KG1 (cell line): ENCODE results near the gene SEMA3B.
A peak's percentile ranks its signal among the peaks of the same experiment; 100 is the strongest.
"Not testable (repeated sequence)": the region's sequence is repeated elsewhere in the genome, so short reads cannot be mapped to it uniquely, and the experiment has no call there.

ENCODE experiments used
- DNase-seq: peaks from one replicate; lab custom pipeline; 2025; lab: John Stamatoyannopoulos, UW

SEMA3B gene

GRCh38 chr3:50272911-50273688 is 4.2 kb downstream of the SEMA3B start:
- DNase-seq = peak; percentile 63

- no peak for DNase-seq
Measured at GRCh38 chr3:50273689-50274065, 4.7 kb downstream of the SEMA3B start.

- DNase-seq = peak; percentile 20
Measured at GRCh38 chr3:50274371-50275104, 5.6 kb downstream of the SEMA3B start.

DNA sequence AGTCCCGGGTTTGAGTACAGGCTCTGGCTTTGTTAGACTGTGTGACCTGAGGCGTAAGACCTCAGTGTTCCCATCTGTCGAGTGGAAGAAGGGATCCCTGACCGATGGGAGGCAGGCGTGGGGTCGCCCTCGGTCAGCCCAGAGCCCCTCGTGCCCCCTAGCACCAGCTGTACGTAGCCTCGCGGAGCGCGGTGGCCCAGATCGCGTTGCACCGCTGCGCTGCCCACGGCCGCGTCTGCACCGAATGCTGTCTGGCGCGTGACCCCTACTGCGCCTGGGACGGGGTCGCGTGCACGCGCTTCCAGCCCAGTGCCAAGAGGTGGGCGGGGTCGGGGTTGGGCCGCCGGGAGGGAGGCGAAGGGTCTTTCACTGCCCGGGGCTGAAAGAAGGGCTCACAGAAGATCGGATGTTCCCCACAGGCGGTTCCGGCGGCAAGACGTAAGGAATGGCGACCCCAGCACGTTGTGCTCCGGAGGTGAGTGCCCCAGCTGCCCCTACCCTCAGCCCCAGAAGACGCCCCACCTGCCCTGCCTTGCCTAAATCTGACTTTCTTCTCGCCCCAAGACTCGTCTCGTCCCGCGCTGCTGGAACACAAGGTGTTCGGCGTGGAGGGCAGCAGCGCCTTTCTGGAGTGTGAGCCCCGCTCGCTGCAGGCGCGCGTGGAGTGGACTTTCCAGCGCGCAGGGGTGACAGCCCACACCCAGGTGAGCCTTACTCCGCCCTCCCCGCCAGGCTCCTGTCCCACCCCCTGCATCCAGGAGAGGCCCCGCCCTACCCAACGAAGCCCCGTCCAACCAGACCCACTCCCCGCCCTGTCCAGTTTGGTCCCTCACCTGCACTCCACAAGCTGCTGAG is 6.4 kb downstream of the SEMA3B start:
- DNase-seq = no peak

DNA sequence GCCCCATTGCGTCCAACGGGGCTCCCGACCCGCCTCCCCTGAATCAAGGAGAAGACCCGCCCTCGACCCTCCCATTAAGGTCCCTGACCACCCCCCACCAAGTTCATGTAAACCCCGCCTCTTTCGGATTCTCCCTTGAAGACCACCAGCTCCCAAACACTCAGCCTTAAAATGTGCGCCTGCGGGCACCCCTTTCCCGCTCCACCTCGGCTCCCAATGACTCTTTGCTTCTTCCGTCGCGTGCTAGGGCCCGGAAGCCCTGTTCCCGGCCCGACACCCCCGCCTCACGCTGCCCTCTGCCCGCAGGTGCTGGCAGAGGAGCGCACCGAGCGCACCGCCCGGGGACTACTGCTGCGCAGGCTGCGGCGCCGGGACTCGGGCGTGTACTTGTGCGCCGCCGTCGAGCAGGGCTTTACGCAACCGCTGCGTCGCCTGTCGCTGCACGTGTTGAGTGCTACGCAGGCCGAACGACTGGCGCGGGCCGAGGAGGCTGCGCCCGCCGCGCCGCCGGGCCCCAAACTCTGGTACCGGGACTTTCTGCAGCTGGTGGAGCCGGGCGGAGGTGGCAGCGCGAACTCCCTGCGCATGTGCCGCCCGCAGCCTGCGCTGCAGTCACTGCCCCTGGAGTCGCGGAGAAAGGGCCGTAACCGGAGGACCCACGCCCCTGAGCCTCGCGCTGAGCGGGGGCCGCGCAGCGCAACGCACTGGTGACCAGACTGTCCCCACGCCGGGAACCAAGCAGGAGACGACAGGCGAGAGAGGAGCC is 7.2 kb downstream of the SEMA3B start:
- no peak for DNase-seq

DNA sequence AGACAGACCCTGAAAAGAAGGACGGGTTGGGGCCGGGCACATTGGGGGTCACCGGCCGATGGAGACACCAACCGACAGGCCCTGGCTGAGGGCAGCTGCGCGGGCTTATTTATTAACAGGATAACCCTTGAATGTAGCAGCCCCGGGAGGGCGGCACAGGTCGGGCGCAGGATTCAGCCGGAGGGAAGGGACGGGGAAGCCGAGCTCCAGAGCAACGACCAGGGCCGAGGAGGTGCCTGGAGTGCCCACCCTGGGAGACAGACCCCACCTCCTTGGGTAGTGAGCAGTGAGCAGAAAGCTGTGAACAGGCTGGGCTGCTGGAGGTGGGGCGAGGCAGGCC is 7.8 kb downstream of the SEMA3B start:
- no peak for DNase-seq

DNA sequence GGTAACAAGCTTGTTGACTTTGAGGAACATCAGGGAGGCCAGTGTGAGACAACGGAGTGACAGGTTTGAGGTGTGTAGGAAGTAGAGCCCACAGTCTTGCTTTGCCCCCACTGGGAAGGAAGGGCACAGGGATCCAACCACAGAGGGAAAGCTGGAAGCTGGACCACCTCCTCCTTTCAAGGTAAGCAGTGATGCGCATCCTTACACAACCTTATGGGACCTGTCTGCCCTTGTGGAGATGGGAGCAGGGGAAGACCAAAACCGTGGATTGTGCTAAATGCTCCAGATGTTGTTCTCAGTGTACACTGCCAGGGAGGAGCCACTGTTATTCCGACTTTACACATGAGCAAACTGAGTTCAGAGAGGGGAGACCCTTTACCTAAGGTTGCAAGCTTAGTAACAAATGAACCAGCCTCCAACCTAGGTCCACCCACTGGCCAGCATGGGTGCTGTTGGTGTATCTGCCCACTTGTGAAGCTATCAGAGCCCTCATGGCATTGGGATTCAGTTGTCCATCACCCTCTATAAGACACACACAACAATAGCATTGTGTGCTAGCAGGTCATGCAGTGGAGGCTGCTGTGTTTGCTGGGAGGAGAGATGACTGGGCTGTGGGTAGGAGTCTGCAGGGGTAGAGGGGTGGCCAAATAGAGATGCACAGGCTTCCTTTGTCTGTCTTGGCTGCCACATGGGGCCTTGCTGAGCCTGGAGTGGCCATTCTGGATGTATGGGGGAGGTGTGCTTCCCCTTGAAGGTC is 9.4 kb downstream of the SEMA3B start:
- DNase-seq = no peak

DNA sequence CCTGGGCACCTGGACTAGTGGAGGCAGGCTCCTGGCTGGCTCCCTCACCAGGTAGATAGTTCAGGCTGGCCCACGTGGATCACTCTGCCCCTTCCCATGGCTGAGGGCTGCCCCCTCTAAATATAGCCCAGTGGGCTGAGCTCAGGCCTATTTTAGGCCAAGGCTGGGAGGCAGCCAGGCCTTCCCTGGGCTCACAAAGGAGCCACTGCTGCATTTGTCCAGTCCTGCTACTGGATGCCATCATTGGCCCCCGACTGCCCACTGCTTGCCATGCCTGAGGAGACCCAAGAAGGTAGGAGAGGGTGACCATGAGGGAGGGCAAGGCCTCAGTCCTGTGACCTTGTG is 9.9 kb downstream of the SEMA3B start, which contains the start of gene LSMEM2:
LSMEM2 (plus strand) TSS at position 208 of the 345 bp plus-strand sequence; CDS start at position 235, 27 bp downstream.
- no peak for DNase-seq

- DNase-seq = no peak
Measured at GRCh38 chr3:50279255-50280016, 10.5 kb downstream of the SEMA3B start.

DNA sequence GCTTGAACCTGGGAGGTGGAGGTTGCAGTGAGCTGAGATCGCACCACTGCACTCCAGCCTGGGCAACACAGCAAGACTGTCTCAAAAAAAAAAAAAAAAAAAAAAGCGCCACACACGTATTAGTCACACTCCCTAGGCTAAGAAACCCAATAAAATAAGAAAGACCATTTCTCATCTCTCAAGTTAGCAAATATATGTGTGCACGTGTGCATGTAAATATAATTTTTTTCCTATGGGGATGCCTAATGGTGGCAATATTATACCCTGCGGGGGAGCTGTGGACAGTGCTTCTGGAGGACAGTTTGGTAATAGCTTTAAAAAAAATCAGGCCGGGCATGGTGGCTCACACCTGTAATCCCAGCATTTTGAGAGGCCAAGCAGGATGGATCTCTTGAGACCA is 15.2 kb downstream of the SEMA3B start:
- DNase-seq = not testable (repeated sequence)

- DNase-seq = no peak
Measured at GRCh38 chr3:50286322-50287227, 17.6 kb downstream of the SEMA3B start.

GRCh38 chr3:50287262-50287661 is 18.3 kb downstream of the SEMA3B start:
- DNase-seq = no peak

- DNase-seq = no peak
Measured at GRCh38 chr3:50288387-50289007, 19.6 kb downstream of the SEMA3B start.

GRCh38 chr3:50289130-50289529 is 20.2 kb downstream of the SEMA3B start:
- DNase-seq = no peak

GRCh38 chr3:50290161-50290641 is 21.3 kb downstream of the SEMA3B start:
- no peak for DNase-seq

GRCh38 chr3:50292159-50293078 is 23.5 kb downstream of the SEMA3B start, which contains the start of gene IFRD2:
TSS of gene IFRD2 (minus strand) at chr3:50292429. CDS start at chr3:50292274, 155 bp downstream.
- DNase-seq = peak; percentile 93

DNA sequence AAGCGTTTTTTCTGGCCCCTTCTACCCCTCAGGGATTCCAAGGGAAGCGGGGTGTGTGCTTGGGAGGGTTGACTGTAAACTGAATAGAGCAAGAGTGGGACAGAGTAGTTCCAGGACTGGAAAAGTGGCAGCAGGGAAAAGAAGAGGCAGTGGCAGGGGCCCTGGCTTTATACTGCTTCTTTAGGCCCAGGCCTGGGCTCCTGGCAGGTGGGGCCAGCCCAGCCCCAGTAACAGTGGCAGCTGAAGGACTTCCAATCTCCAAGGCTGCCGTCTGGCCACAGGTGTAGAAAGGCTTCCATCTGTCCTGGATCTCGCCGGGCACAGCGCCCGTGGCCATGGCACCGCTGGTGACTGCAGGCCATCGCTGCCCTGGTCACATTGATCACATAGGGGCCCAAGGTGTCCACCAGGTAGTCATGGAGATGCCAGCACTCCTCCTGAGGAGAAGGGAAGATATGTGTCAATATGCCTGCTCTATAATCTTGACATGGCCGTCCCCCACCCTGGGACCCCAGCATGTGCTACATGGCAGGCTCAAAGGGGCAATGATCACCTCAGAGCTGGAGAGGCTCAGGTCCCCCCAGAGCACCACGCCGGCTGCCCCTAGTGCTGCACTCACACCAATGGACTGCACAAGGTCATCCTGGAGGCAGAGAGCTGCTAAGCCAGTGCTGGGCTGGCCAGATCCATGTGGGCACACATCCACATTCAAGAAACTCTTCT is 24.3 kb downstream of the SEMA3B start:
- no peak for DNase-seq
